Measurements from ENCODE around the gene LRRTM1.

GRCh38 chr2:80324525-80324924 is 20.0 kb upstream of the LRRTM1 start:
- TF ChIP-seq POLR2AphosphoS5 (IDR thresholded peaks at IDR 0.05; ENCODE audit: low read depth, low read length) = no peak
- no peak for TF ChIP-seq TAF1 (IDR thresholded peaks at IDR 0.05; ENCODE audit: borderline replicate concordance, low read depth, low read length)
- TF ChIP-seq POLR2A (IDR thresholded peaks at IDR 0.05; ENCODE audit: low read depth, low read length) = no peak
